Measurements from ENCODE around the gene ADAM17.
"Not testable (repeated sequence)": the region's sequence is repeated elsewhere in the genome, so short reads cannot be mapped to it uniquely, and the experiment has no call there.

ADAM17 gene

GRCh38 chr2:9560628-9561027, 5.0 kb upstream of the ADAM17 start:
- DNase-seq = no peak

DNA sequence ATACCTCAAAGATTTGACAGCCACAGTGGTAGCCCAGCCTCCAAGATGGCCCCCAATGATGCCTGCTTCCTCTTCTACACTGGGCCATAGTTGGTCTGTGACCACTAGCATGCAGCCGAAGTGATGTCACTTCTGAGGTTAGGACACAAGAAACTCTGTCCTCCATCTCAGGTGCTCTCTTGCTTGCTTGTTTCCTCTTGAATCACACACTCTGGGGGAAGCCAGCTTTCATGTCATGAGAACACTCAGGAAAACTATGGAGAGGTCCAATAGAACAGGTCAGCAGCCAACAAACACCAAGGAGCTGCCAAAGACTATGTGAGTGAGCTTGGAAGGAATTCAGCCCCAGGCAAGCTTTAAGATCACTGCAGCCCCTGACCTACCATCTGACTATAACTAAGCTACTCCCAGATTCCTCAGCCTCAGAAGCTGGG, 3.3 kb upstream of the ADAM17 start:
- DNase-seq = no peak

GRCh38 chr2:9556121-9556743, 602 bp upstream of the ADAM17 start:
- peak; percentile 24 for DNase-seq

DNA sequence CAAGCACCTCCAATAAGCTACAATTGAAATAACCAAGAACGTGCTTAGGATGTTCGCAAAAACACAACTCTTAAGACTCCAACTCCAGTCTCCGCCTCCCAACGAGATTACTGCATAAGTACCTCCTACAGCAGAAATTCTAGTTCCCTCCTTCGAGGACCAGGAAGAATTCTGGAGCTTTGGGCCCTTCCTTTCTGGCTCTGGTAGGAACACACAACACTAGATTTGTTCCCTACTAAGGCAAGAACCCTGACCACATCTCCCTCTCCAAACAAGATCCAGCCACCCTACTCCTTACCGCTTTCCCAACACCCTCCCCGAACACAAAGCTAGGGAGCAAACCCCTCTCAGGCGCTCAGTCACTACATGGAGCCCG, 721 bp downstream of the ADAM17 start:
- peak; percentile 29 for DNase-seq

DNA sequence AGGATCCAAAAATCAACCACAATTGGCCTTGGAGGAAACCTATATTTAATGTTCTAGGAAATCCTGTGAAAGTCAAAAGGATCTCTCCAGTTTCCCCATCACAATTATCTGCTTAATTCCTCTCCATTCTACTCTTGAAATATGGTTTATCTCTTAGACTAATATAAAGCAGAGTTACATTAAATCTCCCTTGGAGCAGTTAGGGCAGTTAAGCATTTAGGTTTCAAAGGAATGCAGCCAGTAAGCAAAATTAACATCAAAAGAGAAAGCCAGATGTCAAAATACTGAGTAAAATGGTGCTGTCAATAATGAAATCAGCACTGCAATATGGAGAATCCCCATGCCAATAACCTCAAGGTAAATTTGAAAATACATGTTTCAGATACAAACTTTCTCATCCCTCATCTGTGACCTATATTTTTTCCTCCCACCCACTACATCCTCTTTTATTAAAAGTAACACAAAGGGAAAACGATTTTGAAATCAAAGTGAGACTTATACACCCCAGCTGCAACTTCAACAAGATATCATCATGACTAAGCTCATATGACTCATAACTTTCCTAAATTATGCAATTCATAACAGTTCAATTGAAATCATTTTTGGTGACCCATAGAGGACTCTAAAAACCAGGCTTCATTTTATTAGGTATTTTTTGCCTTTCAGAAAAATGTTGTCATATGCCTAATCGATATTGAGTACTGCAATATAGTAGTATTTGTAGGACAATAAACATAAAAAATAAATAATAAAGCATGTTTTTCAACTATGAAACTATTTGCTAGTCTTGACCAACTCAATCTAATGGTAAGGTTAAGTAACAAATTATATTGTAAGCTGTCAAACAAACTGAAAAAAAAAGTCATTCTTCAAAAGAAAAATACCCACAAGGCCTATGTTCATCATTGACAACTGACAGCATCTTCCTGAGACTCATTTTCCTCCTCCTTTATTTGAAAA, 3.1 kb downstream of the ADAM17 start:
- no peak for DNase-seq

GRCh38 chr2:9550859-9551391, 4.7 kb downstream of the ADAM17 start:
- not testable (repeated sequence) for DNase-seq

GRCh38 chr2:9549420-9549819, 6.2 kb downstream of the ADAM17 start:
- no peak for DNase-seq

GRCh38 chr2:9548506-9548905, 7.1 kb downstream of the ADAM17 start:
- DNase-seq = no peak

DNA sequence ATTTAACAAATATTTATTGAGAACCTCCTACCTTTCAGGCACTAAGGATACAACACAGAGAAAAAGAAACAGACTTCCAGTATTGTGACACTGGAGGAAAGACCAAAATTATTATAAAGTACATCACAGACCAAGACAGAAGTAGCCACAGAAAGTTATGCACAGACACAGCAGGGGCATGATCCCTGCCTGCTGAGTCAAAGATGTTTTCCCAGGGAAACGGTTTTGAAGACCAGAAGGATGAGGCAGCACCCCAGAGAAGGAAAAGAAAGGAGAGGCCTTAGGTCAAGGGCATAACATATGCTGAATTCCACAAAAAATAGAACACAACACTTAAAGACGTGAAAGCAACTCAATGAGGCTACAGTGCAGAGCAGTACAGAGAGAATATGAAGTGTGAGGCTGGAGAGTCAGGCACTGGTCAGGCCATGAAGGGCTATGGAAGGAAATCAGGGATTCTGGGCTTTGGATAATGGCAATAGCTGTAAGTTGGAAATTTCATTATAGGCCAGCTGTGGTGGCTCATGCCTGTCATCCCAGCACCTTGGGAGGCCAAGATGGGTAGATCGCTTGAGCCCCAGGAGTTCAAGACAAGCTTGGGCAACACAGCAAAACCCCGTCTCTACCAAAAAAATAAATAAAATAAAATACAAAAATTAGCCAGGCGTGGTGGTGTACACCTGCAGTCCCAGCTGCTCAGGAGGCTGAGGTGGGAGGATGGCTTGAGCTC, 8.2 kb downstream of the ADAM17 start:
- DNase-seq = no peak

DNA sequence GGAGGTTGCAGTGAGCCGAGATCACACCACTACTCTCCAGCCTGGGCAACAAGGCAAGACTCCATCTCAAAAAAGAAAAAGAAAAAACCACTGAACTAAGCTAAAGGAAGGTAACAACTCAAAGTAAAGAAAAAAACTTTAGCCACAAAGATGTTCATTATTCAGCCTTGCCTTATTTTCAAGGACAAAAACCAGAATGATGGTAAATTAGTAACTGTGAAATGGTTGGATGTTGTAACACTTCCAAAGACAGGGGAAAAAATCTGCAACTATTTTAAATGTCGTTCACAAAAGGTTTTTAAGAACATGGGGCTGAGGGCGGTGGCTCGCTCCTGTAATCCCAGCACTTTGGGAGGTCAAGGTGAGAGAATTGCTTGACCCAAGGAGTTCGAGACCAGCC, 10.1 kb downstream of the ADAM17 start:
- DNase-seq = no peak

- no peak for DNase-seq
These were observed 12.1 kb downstream of the ADAM17 start for GRCh38 chr2:9543557-9543956.

DNA sequence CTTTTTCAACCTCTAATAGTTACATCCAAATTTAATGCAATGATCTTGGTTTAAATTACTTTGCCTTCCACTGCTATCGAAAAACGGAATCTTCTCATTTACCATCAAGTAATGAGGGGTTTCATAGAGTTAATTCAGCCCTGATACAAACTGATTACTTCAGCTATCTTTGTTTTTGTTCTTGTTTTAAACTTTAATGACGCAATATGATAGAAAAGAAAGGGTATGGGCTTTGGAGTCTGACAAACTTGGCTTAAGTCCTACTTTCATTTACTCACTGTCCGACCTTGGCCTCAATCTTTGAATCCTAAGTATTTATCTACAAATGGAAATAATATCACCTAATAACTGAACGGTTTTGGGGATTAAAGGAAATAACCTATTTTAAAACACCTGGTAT, 16.1 kb downstream of the ADAM17 start:
- no peak for DNase-seq

- DNase-seq = no peak
These were observed 17.6 kb downstream of the ADAM17 start for GRCh38 chr2:9538000-9538507.

GRCh38 chr2:9536504-9536903, 19.1 kb downstream of the ADAM17 start:
- DNase-seq = no peak

GRCh38 chr2:9535177-9535576, 20.5 kb downstream of the ADAM17 start:
- DNase-seq = no peak

GRCh38 chr2:9533663-9534062, 22.0 kb downstream of the ADAM17 start:
- no peak for DNase-seq

GRCh38 chr2:9532421-9532820, 23.2 kb downstream of the ADAM17 start:
- no peak for DNase-seq

DNA sequence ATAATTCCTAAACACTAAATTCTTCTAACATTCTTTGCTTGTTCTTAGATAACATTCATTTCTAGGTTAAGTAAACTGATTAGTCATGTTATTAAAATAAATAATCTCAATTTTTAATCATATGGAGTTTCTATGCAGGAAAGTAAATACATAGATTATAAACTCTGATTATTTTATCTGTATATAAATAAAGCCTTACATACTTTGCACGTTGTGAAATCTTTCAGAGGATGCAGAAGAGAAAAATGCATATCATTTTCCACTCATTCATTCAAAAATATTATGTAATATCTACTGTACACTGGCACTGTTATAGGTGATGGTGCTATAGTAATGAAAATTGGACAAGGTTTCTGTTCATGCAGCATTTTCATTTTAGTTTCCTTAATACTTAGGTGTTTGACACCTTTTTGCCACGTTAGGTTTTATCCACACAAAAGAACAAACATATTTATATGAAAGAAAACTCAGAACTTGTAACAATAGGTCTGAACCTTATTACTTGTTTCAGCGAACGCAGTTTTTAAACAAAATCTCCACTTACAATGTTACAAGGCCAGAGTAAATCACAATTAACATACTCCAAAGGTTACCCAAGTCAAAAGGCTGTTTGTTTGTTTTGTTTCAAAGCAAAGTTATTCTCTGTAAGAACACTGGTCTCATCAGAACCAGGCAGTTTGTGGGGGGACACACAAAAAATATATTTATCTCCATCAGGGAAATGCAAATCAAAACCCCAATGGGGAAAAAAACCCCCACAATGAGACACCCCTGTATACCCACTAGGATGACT, 27.4 kb downstream of the ADAM17 start:
- no peak for DNase-seq

GRCh38 chr2:9525266-9525665, 30.4 kb downstream of the ADAM17 start:
- no peak for DNase-seq

GRCh38 chr2:9524291-9524690, 31.3 kb downstream of the ADAM17 start:
- no peak for DNase-seq

DNA sequence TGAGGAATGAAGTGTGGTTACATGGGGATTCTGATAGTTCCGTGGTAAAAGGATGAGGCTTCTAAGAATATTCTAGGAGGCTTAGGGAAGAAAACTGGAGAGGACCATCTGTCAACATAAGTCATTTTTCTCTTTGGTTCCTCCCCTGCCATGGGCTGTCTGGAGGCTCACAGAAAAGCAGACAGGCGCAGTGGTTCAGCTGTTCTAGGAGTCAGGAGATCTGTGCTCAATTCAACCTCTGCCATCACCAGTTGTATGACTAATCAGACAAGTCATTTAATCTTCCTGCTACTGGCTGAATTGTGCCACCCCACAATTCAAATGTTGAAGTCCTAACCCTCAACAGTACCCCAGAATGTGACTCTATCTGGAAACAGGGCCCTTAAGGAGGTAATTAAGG, 36.4 kb downstream of the ADAM17 start:
- no peak for DNase-seq

DNA sequence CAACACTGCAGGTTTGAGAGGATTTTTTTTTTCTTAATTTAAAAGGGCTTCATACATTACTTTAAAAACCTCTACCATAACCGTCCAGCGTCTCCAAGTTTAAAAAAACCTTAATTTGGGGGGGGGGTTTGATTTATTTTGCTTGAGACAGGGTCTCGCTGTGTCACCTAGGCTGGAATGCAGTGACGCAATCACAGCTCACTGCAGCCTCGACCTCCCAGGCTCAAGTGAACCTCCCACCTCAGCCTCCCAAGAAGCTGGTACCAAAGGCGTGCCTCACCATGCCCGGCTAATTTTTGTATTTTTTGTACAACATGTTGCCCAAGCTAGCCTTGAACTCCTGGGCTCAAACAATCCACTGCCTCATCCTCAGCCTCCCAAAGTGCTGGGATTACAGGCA, 36.9 kb downstream of the ADAM17 start:
- DNase-seq = no peak

All from CD4-positive, alpha-beta T cell treated with Interleukin-17A for 4 hours (primary cell).